ENCODE measurements around the gene GPR68. TPM values are rescaled to one million over a fixed set of nuclear protein-coding genes. Genes with fewer than 3 reads are reported as not detected.
"Not testable (repeated sequence)": the region's sequence is repeated elsewhere in the genome, so short reads cannot be mapped to it uniquely, and the experiment has no call there.

Gene GPR68
- total RNA-seq, 2 experiments from 2014 or later, result 7.2 to 7.8 TPM

- CTCF ChIA-PET, result interaction anchor here (0.9 to 2.1 kb wide), 5 partner anchors 10 to 105 kb away, joined by 3 to 9 read pairs (median 4); no protein-coding TSS in a partner anchor
Measured at GRCh38 chr14:91277546-91278382, 33.3 kb upstream of the GPR68 start.

GRCh38 chr14:91274796-91275195 is 30.3 kb upstream of the GPR68 start:
- CTCF ChIA-PET, result interaction anchor here (1.6 kb wide), 1 partner anchor 10 kb away, joined by 3 read pairs; no protein-coding TSS in a partner anchor
- POLR2A ChIA-PET, result no interaction called here

More at GRCh38 chr14:91277546-91278382, 33.3 kb upstream of the GPR68 start:
- POLR2A ChIA-PET, result no interaction called here

- ChIA-PET CTCF (interaction anchor here (1.6 kb wide), 1 partner anchor 10 kb away, joined by 3 read pairs; no protein-coding TSS in a partner anchor), POLR2A (no interaction called here)
Measured at GRCh38 chr14:91273885-91274273, 29.4 kb upstream of the GPR68 start.

- ChIA-PET POLR2A (no interaction called here), CTCF (no interaction called here)
Measured at GRCh38 chr14:91273273-91273884, 28.9 kb upstream of the GPR68 start.

- ChIA-PET CTCF (interaction anchor here (1.0 kb wide), 1 partner anchor 95 kb away, joined by 3 read pairs; no protein-coding TSS in a partner anchor), POLR2A (interaction anchor here (0.6 kb wide), 1 partner anchor 29 kb away, joined by 3 read pairs; no protein-coding TSS in a partner anchor)
Measured at GRCh38 chr14:91272341-91273272, 28.1 kb upstream of the GPR68 start.

GRCh38 chr14:91271639-91272038 is 27.1 kb upstream of the GPR68 start:
- ChIA-PET CTCF (no interaction called here), POLR2A (interaction anchor here (0.6 kb wide), 1 partner anchor 28 kb away, joined by 3 read pairs; no protein-coding TSS in a partner anchor)

- POLR2A ChIA-PET, result no interaction called here
- CTCF ChIA-PET, result no interaction called here
Measured at GRCh38 chr14:91270619-91271018, 26.1 kb upstream of the GPR68 start.

GRCh38 chr14:91270188-91270587 is 25.7 kb upstream of the GPR68 start:
- POLR2A ChIA-PET, result no interaction called here
- CTCF ChIA-PET, result no interaction called here

GRCh38 chr14:91269076-91269991 is 24.8 kb upstream of the GPR68 start:
- CTCF ChIA-PET, result no interaction called here
- POLR2A ChIA-PET, result interaction anchor here (0.6 kb wide), 1 partner anchor 24 kb away, joined by 4 read pairs; no protein-coding TSS in a partner anchor

GRCh38 chr14:91267965-91268437 is 23.5 kb upstream of the GPR68 start:
- ChIA-PET POLR2A (no interaction called here), CTCF (interaction anchor here (0.6 to 1.3 kb wide), 3 partner anchors 9 to 35 kb away, joined by 3 to 4 read pairs (median 4); no protein-coding TSS in a partner anchor)

GRCh38 chr14:91266276-91266675 is 21.8 kb upstream of the GPR68 start:
- POLR2A ChIA-PET, result not testable (repeated sequence)
- CTCF ChIA-PET, result interaction anchor here (0.9 to 1.2 kb wide), 2 partner anchors 9 to 27 kb away, joined by 3 read pairs; no protein-coding TSS in a partner anchor

GRCh38 chr14:91265404-91265803 is 20.9 kb upstream of the GPR68 start:
- ChIA-PET CTCF (interaction anchor here (0.8 to 1.2 kb wide), 2 partner anchors 88 to 298 kb away, joined by 3 to 4 read pairs; no protein-coding TSS in a partner anchor), POLR2A (no interaction called here)

- ChIA-PET CTCF (interaction anchor here (0.8 to 2.2 kb wide), 4 partner anchors 11 to 297 kb away, joined by 3 to 4 read pairs (median 4); no protein-coding TSS in a partner anchor), POLR2A (interaction anchor here (1.3 kb wide), 1 partner anchor 21 kb away, joined by 14 read pairs; the partner anchor contains the start of gene GPR68)
Measured at GRCh38 chr14:91264151-91265150, 19.9 kb upstream of the GPR68 start.

- ChIA-PET POLR2A (no interaction called here), CTCF (interaction anchor here (2.2 kb wide), 1 partner anchor 9 kb away, joined by 4 read pairs; no protein-coding TSS in a partner anchor)
Measured at GRCh38 chr14:91263329-91263728, 18.8 kb upstream of the GPR68 start.

- ChIA-PET CTCF (interaction anchor here (1.3 kb wide), 1 partner anchor 23 kb away, joined by 3 read pairs; no protein-coding TSS in a partner anchor), POLR2A (interaction anchor here (0.7 kb wide), 1 partner anchor 99 kb away, joined by 6 read pairs; no protein-coding TSS in a partner anchor)
Measured at GRCh38 chr14:91261986-91262549, 17.6 kb upstream of the GPR68 start.

GRCh38 chr14:91261115-91261514 is 16.6 kb upstream of the GPR68 start:
- ChIA-PET POLR2A (interaction anchor here (1.1 kb wide), 1 partner anchor 33 kb away, joined by 3 read pairs; no protein-coding TSS in a partner anchor), CTCF (interaction anchor here (0.7 to 1.3 kb wide), 2 partner anchors 23 to 45 kb away, joined by 3 read pairs; no protein-coding TSS in a partner anchor)
